HepG2 (cell line): ENCODE results near the gene MISP3. TPM values are rescaled to one million over a fixed set of nuclear protein-coding genes. Genes with fewer than 3 reads are reported as not detected.

Experiments
- CEBPG ChIP-seq: IDR thresholded peaks from 2 replicates; pipeline ENCODE4 v1.6.1; 2016
- ESRRA ChIP-seq: sonication (generic); formaldehyde crosslinking; IDR thresholded peaks from 2 replicates; pipeline ENCODE4 v1.5.1; 2020; ENCODE audit warnings: mild to moderate bottlenecking, low read depth, missing genetic modification reagents
- GATAD1 ChIP-seq: IDR thresholded peaks from 2 replicates; pipeline ENCODE4 v1.6.1; 2016; ENCODE audit warnings: missing genetic modification reagents, missing compliant biosample characterization
- JARID2 ChIP-seq: sonication (generic); formaldehyde crosslinking; IDR thresholded peaks from 2 replicates; pipeline ENCODE4 v1.8.1; 2023; ENCODE audit warnings: missing genetic modification reagents, inconsistent platforms; ENCODE audit not compliant: insufficient replicate concordance
- SUZ12 ChIP-seq: fragments of 150-350 bp; IDR thresholded peaks from 2 replicates; pipeline ENCODE4 v1.6.1; 2014; ENCODE audit warnings: low read depth, low read length
- ZBTB1 ChIP-seq: sonication (generic); formaldehyde crosslinking; IDR thresholded peaks from 2 replicates; pipeline ENCODE4 v1.4.0; 2020; ENCODE audit warnings: missing genetic modification reagents, borderline replicate concordance
- ZKSCAN8 ChIP-seq: IDR thresholded peaks from 2 replicates; pipeline ENCODE4 v1.6.1; 2016; ENCODE audit warnings: borderline replicate concordance, missing genetic modification reagents, missing compliant biosample characterization
- ZNF788 ChIP-seq: sonication (generic); formaldehyde crosslinking; IDR thresholded peaks from 2 replicates; pipeline ENCODE4 v1.5.0; 2020; ENCODE audit warnings: mild to moderate bottlenecking, missing genetic modification reagents, borderline replicate concordance
- ZZZ3 ChIP-seq: sonication (generic); formaldehyde crosslinking; IDR thresholded peaks from 2 replicates; pipeline ENCODE4 v1.4.0; 2020; ENCODE audit warnings: missing genetic modification reagents, mild to moderate bottlenecking, borderline replicate concordance
- polyA plus RNA-seq, 8 experiments: library from polyadenylated mRNA; depleted of rRNA in 3 of 8; stranded (reverse) in 7 of 8; unstranded in 1 of 8; fragments of >200 nt; fragmentation: Illumina TruSeq in 4 of 8; extraction: Trizol in 4 of 8; gene quantifications; 2 replicates each; pipeline versions ENCODE4 v1.2.1 to v1.2.3, GENCODE V29; 2011 to 2016; ENCODE audit warnings: low read depth in 4 of 8, missing spikeins in 1 of 8, mixed read lengths in 1 of 8; ENCODE audit not compliant: insufficient read depth in 1 of 8
- total RNA-seq, 5 experiments: library from RNA; depleted of rRNA; stranded (reverse); fragments of >200 nt; fragmentation: Illumina TruSeq; extraction: Trizol; gene quantifications; 2 replicates each; pipeline ENCODE4 v1.2.3, GENCODE V29; 2016; ENCODE audit warnings: low read depth in 1 of 5
- TF ChIP-seq, protein P1 (sequence below): IDR thresholded peaks from 2 replicates; pipeline ENCODE4 v1.6.1; 2018; ENCODE audit warnings: missing genetic modification reagents, mild to moderate bottlenecking, missing compliant biosample characterization
- TF ChIP-seq, protein P2 (sequence below): sonication (generic); formaldehyde crosslinking; IDR thresholded peaks from 2 replicates; pipeline ENCODE4 v1.5.1; 2020; ENCODE audit warnings: mild to moderate bottlenecking, missing genetic modification reagents, borderline replicate concordance
- TF ChIP-seq, protein P3 (sequence below): sonication (generic); formaldehyde crosslinking; IDR thresholded peaks from 2 replicates; pipeline ENCODE4 v1.5.0; 2020; ENCODE audit warnings: mild to moderate bottlenecking, missing genetic modification reagents, borderline replicate concordance
- TF ChIP-seq, protein P4 (sequence below): sonication (generic); formaldehyde crosslinking; IDR thresholded peaks from 2 replicates; pipeline ENCODE4 v1.4.0; 2020; ENCODE audit warnings: missing genetic modification reagents, mild to moderate bottlenecking, borderline replicate concordance
- TF ChIP-seq, protein P5 (sequence below): sonication (generic); formaldehyde crosslinking; IDR thresholded peaks from 2 replicates; pipeline ENCODE4 v1.5.1; 2020; ENCODE audit warnings: mild to moderate bottlenecking, missing genetic modification reagents, borderline replicate concordance

Gene MISP3
- total and polyA plus RNA-seq, 2 of the 13 experiments (the other 11 are each of a cell fraction or from before 2014, with no cell fraction given): 2.5 to 5.4 TPM

DNA sequence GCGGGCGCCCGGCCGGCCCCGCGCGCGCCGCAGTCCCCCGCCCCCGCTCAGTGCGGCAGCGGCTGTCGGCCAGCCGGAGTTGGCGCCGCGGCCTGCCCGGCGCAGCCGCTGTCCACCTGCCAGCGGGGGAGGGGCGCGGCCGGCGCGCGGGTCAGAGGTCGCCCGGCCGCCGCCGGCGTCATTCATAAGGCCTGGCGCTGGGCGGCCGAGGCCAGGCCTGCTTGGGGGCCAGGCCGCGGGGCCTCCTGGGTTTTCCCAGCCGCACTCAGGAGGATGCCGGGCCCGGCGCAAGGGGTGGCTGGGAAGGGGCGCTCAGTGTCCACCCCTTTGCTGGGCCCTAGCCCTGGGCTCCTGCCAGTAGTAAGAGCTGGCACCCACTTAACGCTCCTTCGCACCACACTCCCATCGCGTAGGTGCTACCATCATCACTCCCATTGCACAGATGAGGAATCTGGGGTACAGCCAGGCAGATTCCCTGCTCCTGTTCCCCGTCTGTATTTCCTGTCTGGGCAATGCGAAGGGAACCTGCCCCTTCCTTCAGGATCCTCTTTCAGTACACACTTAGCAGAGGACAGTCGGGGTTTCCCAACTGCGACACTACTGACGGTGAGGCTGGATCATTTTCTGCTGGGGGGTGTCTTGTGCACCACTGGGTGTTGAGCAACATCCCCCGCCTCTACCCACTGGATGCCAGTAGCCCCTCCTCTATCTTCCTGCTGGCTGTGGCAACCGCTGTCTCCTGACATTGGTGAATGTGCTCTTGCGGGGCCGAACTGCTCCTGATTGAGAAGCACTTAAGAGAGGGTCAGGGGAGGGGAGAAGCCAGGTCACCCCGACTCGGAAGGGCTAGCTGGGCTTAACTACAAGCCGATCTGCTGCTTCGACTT, 45.8 kb downstream of the MISP3 start (continued):
- TF ChIP-seq, protein P1, sequence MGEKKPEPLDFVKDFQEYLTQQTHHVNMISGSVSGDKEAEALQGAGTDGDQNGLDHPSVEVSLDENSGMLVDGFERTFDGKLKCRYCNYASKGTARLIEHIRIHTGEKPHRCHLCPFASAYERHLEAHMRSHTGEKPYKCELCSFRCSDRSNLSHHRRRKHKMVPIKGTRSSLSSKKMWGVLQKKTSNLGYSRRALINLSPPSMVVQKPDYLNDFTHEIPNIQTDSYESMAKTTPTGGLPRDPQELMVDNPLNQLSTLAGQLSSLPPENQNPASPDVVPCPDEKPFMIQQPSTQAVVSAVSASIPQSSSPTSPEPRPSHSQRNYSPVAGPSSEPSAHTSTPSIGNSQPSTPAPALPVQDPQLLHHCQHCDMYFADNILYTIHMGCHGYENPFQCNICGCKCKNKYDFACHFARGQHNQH (CRISPR knock-in tag): peak; percentile 39; the same call in 1 of the 2 replicates
- TF ChIP-seq, protein P2, sequence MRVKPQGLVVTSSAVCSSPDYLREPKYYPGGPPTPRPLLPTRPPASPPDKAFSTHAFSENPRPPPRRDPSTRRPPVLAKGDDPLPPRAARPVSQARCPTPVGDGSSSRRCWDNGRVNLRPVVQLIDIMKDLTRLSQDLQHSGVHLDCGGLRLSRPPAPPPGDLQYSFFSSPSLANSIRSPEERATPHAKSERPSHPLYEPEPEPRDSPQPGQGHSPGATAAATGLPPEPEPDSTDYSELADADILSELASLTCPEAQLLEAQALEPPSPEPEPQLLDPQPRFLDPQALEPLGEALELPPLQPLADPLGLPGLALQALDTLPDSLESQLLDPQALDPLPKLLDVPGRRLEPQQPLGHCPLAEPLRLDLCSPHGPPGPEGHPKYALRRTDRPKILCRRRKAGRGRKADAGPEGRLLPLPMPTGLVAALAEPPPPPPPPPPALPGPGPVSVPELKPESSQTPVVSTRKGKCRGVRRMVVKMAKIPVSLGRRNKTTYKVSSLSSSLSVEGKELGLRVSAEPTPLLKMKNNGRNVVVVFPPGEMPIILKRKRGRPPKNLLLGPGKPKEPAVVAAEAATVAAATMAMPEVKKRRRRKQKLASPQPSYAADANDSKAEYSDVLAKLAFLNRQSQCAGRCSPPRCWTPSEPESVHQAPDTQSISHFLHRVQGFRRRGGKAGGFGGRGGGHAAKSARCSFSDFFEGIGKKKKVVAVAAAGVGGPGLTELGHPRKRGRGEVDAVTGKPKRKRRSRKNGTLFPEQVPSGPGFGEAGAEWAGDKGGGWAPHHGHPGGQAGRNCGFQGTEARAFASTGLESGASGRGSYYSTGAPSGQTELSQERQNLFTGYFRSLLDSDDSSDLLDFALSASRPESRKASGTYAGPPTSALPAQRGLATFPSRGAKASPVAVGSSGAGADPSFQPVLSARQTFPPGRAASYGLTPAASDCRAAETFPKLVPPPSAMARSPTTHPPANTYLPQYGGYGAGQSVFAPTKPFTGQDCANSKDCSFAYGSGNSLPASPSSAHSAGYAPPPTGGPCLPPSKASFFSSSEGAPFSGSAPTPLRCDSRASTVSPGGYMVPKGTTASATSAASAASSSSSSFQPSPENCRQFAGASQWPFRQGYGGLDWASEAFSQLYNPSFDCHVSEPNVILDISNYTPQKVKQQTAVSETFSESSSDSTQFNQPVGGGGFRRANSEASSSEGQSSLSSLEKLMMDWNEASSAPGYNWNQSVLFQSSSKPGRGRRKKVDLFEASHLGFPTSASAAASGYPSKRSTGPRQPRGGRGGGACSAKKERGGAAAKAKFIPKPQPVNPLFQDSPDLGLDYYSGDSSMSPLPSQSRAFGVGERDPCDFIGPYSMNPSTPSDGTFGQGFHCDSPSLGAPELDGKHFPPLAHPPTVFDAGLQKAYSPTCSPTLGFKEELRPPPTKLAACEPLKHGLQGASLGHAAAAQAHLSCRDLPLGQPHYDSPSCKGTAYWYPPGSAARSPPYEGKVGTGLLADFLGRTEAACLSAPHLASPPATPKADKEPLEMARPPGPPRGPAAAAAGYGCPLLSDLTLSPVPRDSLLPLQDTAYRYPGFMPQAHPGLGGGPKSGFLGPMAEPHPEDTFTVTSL (CRISPR knock-in tag): no peak
- no peak; the same call in 1 of the 2 replicates for TF ChIP-seq ESRRA (CRISPR knock-in tag)
- TF ChIP-seq, protein P3, sequence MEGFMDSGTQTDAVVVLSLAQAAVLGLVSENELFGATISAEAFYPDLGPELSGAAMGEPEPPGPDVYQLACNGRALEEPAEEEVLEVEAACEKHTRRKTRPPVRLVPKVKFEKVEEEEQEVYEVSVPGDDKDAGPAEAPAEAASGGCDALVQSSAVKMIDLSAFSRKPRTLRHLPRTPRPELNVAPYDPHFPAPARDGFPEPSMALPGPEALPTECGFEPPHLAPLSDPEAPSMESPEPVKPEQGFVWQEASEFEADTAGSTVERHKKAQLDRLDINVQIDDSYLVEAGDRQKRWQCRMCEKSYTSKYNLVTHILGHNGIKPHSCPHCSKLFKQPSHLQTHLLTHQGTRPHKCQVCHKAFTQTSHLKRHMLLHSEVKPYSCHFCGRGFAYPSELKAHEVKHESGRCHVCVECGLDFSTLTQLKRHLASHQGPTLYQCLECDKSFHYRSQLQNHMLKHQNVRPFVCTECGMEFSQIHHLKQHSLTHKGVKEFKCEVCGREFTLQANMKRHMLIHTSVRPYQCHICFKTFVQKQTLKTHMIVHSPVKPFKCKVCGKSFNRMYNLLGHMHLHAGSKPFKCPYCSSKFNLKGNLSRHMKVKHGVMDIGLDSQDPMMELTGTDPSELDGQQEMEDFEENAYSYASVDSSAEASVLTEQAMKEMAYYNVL (CRISPR knock-in tag): peak; percentile 67
- TF ChIP-seq SUZ12: no peak
- no peak for TF ChIP-seq ZZZ3 (CRISPR knock-in tag)
- no peak for TF ChIP-seq ZNF788 (CRISPR knock-in tag)
- TF ChIP-seq ZBTB1 (CRISPR knock-in tag): no peak
- peak; percentile 45; the same call in 1 of the 2 replicates for TF ChIP-seq ZKSCAN8
- TF ChIP-seq, protein P4, sequence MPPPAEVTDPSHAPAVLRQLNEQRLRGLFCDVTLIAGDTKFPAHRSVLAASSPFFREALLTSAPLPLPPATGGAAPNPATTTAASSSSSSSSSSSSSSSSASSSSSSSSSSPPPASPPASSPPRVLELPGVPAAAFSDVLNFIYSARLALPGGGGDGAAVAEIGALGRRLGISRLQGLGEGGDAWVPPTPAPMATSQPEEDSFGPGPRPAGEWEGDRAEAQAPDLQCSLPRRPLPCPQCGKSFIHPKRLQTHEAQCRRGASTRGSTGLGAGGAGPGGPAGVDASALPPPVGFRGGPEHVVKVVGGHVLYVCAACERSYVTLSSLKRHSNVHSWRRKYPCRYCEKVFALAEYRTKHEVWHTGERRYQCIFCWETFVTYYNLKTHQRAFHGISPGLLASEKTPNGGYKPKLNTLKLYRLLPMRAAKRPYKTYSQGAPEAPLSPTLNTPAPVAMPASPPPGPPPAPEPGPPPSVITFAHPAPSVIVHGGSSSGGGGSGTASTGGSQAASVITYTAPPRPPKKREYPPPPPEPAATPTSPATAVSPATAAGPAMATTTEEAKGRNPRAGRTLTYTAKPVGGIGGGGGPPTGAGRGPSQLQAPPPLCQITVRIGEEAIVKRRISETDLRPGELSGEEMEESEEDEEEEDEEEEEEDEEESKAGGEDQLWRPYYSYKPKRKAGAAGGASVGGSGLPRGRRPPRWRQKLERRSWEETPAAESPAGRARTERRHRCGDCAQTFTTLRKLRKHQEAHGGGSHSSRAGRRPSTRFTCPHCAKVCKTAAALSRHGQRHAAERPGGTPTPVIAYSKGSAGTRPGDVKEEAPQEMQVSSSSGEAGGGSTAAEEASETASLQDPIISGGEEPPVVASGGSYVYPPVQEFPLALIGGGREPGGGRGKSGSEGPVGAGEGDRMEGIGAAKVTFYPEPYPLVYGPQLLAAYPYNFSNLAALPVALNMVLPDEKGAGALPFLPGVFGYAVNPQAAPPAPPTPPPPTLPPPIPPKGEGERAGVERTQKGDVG: no peak
- peak; percentile 88 for TF ChIP-seq CEBPG (CRISPR knock-in tag)
- TF ChIP-seq JARID2 (CRISPR knock-in tag): no peak
- peak; percentile 56 for TF ChIP-seq GATAD1 (CRISPR knock-in tag)
- TF ChIP-seq, protein P5, sequence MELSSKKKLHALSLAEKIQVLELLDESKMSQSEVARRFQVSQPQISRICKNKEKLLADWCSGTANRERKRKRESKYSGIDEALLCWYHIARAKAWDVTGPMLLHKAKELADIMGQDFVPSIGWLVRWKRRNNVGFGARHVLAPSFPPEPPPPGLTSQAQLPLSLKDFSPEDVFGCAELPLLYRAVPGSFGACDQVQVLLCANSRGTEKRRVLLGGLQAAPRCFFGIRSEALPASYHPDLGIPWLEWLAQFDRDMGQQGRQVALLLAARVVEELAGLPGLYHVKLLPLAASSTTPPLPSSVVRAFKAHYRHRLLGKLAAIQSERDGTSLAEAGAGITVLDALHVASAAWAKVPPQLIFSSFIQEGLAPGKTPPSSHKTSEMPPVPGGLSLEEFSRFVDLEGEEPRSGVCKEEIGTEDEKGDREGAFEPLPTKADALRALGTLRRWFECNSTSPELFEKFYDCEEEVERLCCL: no peak
